Left ventricle myocardium inferior (tissue), 1 donor: ENCODE measurements around the gene MTX3. TPM values are rescaled to one million over a fixed set of nuclear protein-coding genes. Genes with fewer than 3 reads are reported as not detected.

Experiments
- DNase-seq: peaks from one replicate; pipeline ENCODE4 v3.0.0-alpha.2; 2020
- H3K27ac ChIP-seq: fragments of 200-600 bp; replicated peaks from 2 replicates; pipeline ENCODE4 v1.8.0; 2021
- H3K27me3 ChIP-seq: fragments of 200-600 bp; 2 replicates; pipeline ENCODE4 v1.8.0; 2021; ENCODE audit warnings: low read depth
- H3K36me3 ChIP-seq: fragments of 200-600 bp; 2 replicates; pipeline ENCODE4 v1.8.0; 2021
- H3K4me1 ChIP-seq: fragments of 200-600 bp; 2 replicates; pipeline ENCODE4 v1.8.0; 2021
- H3K4me3 ChIP-seq: fragments of 200-600 bp; 2 replicates; pipeline ENCODE4 v1.8.0; 2021; ENCODE audit warnings: mild to moderate bottlenecking, moderate library complexity
- H3K9me3 ChIP-seq: fragments of 200-600 bp; replicated peaks from 2 replicates; pipeline ENCODE4 v1.8.0; 2021
- intact Hi-C: fragments of 100-400 bp; cut with micrococcal nuclease; formaldehyde crosslinking; loops from one replicate; pipeline ENCODE4 v1.11.0; 2022
- total RNA-seq: library from RNA; stranded (reverse); fragmentation: NEBNext Ultra II Directional; extraction: Animal tissue kit (Norgen Biotek cat#: 25700); gene quantifications from one replicate; pipeline ENCODE4 v1.2.1, GENCODE V29; 2021
- TF ChIP-seq, protein P1 (sequence below): fragments of 200-600 bp; IDR thresholded peaks from 2 replicates; pipeline ENCODE4 v1.8.0; 2021; ENCODE audit warnings: antibody characterized with exemption, mild to moderate bottlenecking, borderline replicate concordance
- donor health status: DM: no; HTN: yes; CAD: no; lungs with severe emphysema.

Gene MTX3
- total RNA-seq, 1 donor from 2014 or later, result 10.4 TPM

DNA sequence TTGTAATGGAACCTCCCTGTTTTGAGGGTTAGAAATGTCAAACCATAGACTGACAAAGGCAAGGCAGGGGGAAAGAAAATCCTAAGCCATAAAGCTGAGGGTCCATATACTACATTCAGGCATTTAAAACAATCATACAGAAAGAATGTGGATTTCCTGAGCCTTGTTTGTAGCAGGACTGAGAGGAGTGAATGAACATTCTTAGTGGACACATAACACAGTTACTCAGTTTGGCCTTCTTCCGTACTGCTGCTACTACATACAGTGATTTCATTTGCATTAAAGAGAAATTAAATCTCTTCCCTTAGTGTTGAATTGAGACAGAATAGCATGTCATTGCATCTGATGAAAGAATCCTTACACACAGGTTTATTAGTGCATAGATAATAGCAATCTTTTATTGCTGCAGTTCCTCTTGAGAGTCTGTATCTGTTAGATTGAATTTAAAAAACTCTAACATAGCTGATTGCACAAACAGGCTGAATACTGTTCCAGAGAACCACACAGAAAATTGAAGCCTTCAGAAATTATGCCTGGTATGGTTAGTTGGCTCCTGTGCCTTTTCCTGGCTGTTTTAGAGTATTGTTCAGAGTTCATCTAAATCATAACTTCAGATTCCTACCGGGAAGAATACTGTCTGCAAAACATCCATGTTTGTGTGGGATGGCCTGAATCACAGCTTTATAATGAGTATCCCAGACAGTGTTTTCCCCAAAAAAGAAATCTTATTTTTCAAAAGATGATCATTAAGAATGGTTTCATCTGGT is 2.0 kb upstream of the MTX3 start:
- DNase-seq, result no peak
- peaks cover 12% of the 10 kb centered on the region for H3K36me3 ChIP-seq
- no peak overlapping the region for H3K4me3 ChIP-seq
- TF ChIP-seq, protein P1, sequence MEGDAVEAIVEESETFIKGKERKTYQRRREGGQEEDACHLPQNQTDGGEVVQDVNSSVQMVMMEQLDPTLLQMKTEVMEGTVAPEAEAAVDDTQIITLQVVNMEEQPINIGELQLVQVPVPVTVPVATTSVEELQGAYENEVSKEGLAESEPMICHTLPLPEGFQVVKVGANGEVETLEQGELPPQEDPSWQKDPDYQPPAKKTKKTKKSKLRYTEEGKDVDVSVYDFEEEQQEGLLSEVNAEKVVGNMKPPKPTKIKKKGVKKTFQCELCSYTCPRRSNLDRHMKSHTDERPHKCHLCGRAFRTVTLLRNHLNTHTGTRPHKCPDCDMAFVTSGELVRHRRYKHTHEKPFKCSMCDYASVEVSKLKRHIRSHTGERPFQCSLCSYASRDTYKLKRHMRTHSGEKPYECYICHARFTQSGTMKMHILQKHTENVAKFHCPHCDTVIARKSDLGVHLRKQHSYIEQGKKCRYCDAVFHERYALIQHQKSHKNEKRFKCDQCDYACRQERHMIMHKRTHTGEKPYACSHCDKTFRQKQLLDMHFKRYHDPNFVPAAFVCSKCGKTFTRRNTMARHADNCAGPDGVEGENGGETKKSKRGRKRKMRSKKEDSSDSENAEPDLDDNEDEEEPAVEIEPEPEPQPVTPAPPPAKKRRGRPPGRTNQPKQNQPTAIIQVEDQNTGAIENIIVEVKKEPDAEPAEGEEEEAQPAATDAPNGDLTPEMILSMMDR, result no peak
- peaks cover 28% of the 10 kb centered on the region for H3K4me1 ChIP-seq
- intact Hi-C loops, result no loop called here
- H3K9me3 ChIP-seq, result no peaks in the 10 kb centered on the region
- no peaks in the 10 kb centered on the region for H3K27me3 ChIP-seq
- no peak overlapping the region for H3K27ac ChIP-seq

GRCh38 chr5:79990205-79990597 is 861 bp downstream of the MTX3 start:
- no peak for DNase-seq
- Histone ChIP-seq H3K4me1 (peaks cover 28% of the 10 kb centered on the region), H3K27me3 (no peaks in the 10 kb centered on the region), H3K27ac (peak overlapping the region; percentile 90), H3K9me3 (no peaks in the 10 kb centered on the region), H3K4me3 (peak overlapping the region; percentile 93), H3K36me3 (peaks cover 40% of the 10 kb centered on the region)
- TF ChIP-seq, protein P1, result no peak
- intact Hi-C loops, result no loop called here

DNA sequence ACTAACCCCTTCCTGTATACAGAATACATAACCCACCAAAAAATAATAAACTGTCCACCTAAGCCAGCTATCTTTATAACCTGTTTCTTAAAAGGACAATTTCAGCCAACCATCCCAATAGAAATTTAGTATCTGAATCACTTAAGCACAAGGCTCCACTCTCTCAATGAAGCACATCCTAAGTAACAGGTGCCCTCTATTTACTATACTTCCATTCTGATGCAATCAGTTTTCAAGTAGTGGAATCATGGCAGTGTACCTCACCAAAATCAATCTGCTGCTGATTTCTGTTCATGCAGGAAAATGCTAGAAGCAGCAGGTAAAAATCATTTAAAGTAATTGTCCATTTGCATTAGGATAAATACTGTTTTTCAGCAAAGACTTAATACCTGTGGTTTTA is 4.8 kb downstream of the MTX3 start:
- no peak for DNase-seq
- no peaks in the 10 kb centered on the region for H3K9me3 ChIP-seq
- H3K36me3 ChIP-seq, result peaks cover 80% of the 10 kb centered on the region
- H3K27me3 ChIP-seq, result no peaks in the 10 kb centered on the region
- intact Hi-C loops, result no loop called here
- H3K27ac ChIP-seq, result no peak overlapping the region
- H3K4me1 ChIP-seq, result peaks cover 18% of the 10 kb centered on the region
- H3K4me3 ChIP-seq, result no peak overlapping the region
- TF ChIP-seq, protein P1, result no peak

DNA sequence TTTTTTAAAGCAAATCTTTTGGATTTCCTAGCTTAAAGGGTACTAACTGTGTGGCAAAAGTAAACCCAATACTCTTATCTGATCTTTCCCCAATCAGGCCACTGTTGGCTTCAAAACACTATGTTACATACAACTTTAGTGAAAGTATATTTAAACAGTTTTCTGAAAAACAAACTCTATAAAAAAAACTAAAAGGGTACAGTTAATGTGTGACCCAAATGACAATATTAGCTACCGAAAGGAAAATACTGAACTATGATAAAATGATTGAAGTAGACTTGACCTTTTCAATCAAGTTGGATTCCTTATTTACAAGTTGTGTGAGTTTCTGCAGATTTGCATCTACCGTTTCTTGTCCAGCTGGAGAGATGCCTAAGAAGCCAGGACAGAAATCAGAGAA is 5.8 kb downstream of the MTX3 start:
- intact Hi-C loops, result no loop called here
- Histone ChIP-seq H3K27me3 (no peaks in the 10 kb centered on the region), H3K27ac (no peak overlapping the region), H3K9me3 (no peaks in the 10 kb centered on the region), H3K4me3 (no peak overlapping the region), H3K4me1 (peaks cover 8% of the 10 kb centered on the region), H3K36me3 (peaks cover 88% of the 10 kb centered on the region)
- TF ChIP-seq, protein P1, result no peak
- no peak for DNase-seq

GRCh38 chr5:79984363-79984762 is 6.7 kb downstream of the MTX3 start:
- no peaks in the 10 kb centered on the region for H3K4me1 ChIP-seq
- peaks cover 97% of the 10 kb centered on the region for H3K36me3 ChIP-seq
- H3K9me3 ChIP-seq, result no peaks in the 10 kb centered on the region
- H3K4me3 ChIP-seq, result no peak overlapping the region
- TF ChIP-seq, protein P1, result no peak
- no peak overlapping the region for H3K27ac ChIP-seq
- intact Hi-C loops, result no loop called here
- no peaks in the 10 kb centered on the region for H3K27me3 ChIP-seq
- no peak for DNase-seq
